K562 (cell line): ENCODE data around the gene TMA7B. TPM values are rescaled to one million over a fixed set of nuclear protein-coding genes. Genes with fewer than 3 reads are reported as not detected.

ENCODE experiments used
- ARID1B ChIP-seq: fragments of 450-650 bp; IDR thresholded peaks from 2 replicates; pipeline ENCODE4 v1.6.1; 2016; ENCODE audit warnings: antibody characterized with exemption, mild to moderate bottlenecking, inconsistent platforms
- CBFA2T2 ChIP-seq: fragments of 450-650 bp; conservative IDR thresholded peaks from 2 replicates; pipeline ENCODE4 v1.6.1; 2017; ENCODE audit warnings: mild to moderate bottlenecking
- CBX1 ChIP-seq: sonication (generic); IDR thresholded peaks from 2 replicates; pipeline ENCODE4 v1.6.1; 2016; ENCODE audit warnings: antibody characterized with exemption, low read depth, mild to moderate bottlenecking
- CXXC5 ChIP-seq: fragments of 250-450 bp; sonication (Bioruptor Pico); IDR thresholded peaks from 2 replicates; pipeline ENCODE4 v1.8.0; 2022; ENCODE audit warnings: inconsistent platforms, mild to moderate bottlenecking, moderate library complexity
- EHMT2 ChIP-seq: fragments of 450-650 bp; IDR thresholded peaks from 2 replicates; pipeline ENCODE4 v1.6.1; 2018; ENCODE audit warnings: antibody characterized with exemption
- ELF4 ChIP-seq: fragments of 450-650 bp; formaldehyde crosslinking; IDR thresholded peaks from 2 replicates; pipeline ENCODE4 v1.4.0; 2022; ENCODE audit warnings: missing genetic modification characterization
- FOSL1 ChIP-seq: fragments of 200-800 bp; sonication (Bioruptor generic); conservative IDR thresholded peaks from 2 replicates; pipeline ENCODE4 v1.6.1; 2016; ENCODE audit warnings: missing genetic modification characterization, missing compliant biosample characterization
- GABPB2 ChIP-seq: fragments of 250-450 bp; sonication (Bioruptor Pico); conservative IDR thresholded peaks from 2 replicates; pipeline ENCODE4 v1.5.1; 2021; ENCODE audit warnings: mild to moderate bottlenecking
- MAZ ChIP-seq, 2 experiments: fragments of 450-650 bp in 1 of 2; sonication (generic) in 1 of 2; formaldehyde crosslinking; IDR thresholded peaks in 1 of 2; conservative IDR thresholded peaks in 1 of 2; 2 replicates each; pipeline versions ENCODE4 v1.4.0 to v1.5.0; 2020; ENCODE audit warnings: mild to moderate bottlenecking in 1 of 2, missing genetic modification reagents in 1 of 2
- NFE2 ChIP-seq: IDR thresholded peaks from 2 replicates; pipeline ENCODE4 v1.6.1; 2014; ENCODE audit warnings: antibody characterized with exemption, low read depth
- POLR3G ChIP-seq: IDR thresholded peaks from 2 replicates; pipeline ENCODE4 v1.6.1; 2011; ENCODE audit not compliant: insufficient read length, insufficient replicate concordance; ENCODE audit errors: extremely low read depth
- PPARD ChIP-seq: fragments of 250-450 bp; sonication (Bioruptor Pico); IDR thresholded peaks from 2 replicates; pipeline ENCODE4 v1.8.0; 2022; ENCODE audit warnings: inconsistent platforms, mild to moderate bottlenecking, moderate library complexity
- PRMT5 ChIP-seq: sonication (generic); formaldehyde crosslinking; IDR thresholded peaks from 2 replicates; pipeline ENCODE4 v1.5.0; 2020; ENCODE audit warnings: missing genetic modification reagents
- RAD51 ChIP-seq: fragments of 450-650 bp; IDR thresholded peaks from 2 replicates; pipeline ENCODE4 v1.7.1; 2016; ENCODE audit warnings: low read depth, mild to moderate bottlenecking, borderline replicate concordance
- RFX7 ChIP-seq: fragments of 250-450 bp; sonication (Bioruptor Pico); IDR thresholded peaks from 2 replicates; pipeline ENCODE4 v1.5.1; 2021; ENCODE audit warnings: mild to moderate bottlenecking
- SMARCE1 ChIP-seq: fragments of 450-650 bp; IDR thresholded peaks from 2 replicates; pipeline ENCODE4 v1.7.1; 2016; ENCODE audit warnings: mild to moderate bottlenecking
- TAF1 ChIP-seq: IDR thresholded peaks from 2 replicates; pipeline ENCODE4 v1.6.1; 2011; ENCODE audit warnings: mild to moderate bottlenecking, low read length, moderate library complexity; ENCODE audit not compliant: insufficient read depth, control insufficient read depth, severe bottlenecking; ENCODE audit errors: extremely low read depth
- TOE1 ChIP-seq, 2 experiments: fragments of 450-650 bp in 1 of 2; sonication (generic) in 1 of 2; formaldehyde crosslinking in 1 of 2; IDR thresholded peaks; 2 replicates each; pipeline versions ENCODE4 v1.7.1 to v1.8.0; 2016 to 2022; ENCODE audit warnings: borderline replicate concordance in 2 of 2, mild to moderate bottlenecking in 2 of 2, antibody characterized with exemption in 1 of 2, inconsistent platforms in 1 of 2, low read depth in 1 of 2, missing genetic modification reagents in 1 of 2, moderate library complexity in 1 of 2
- YBX1 ChIP-seq: fragments of 450-650 bp; IDR thresholded peaks from 2 replicates; pipeline ENCODE4 v1.7.1; 2016; ENCODE audit warnings: mild to moderate bottlenecking
- ZFP1 ChIP-seq: fragments of 450-650 bp; formaldehyde crosslinking; IDR thresholded peaks from 2 replicates; pipeline ENCODE4 v1.4.0; 2020; ENCODE audit warnings: mild to moderate bottlenecking, mixed read lengths
- ZKSCAN1 ChIP-seq: fragments of 150-350 bp; IDR thresholded peaks from 2 replicates; pipeline ENCODE4 v1.6.1; 2016; ENCODE audit warnings: low read depth, low read length
- ZNF699 ChIP-seq: fragments of 250-450 bp; sonication (Bioruptor Pico); IDR thresholded peaks from 2 replicates; pipeline ENCODE4 v1.8.0; 2021; ENCODE audit warnings: mild to moderate bottlenecking, moderate library complexity; ENCODE audit not compliant: insufficient replicate concordance
- ZNF79 ChIP-seq: fragments of 250-450 bp; sonication (Bioruptor Pico); IDR thresholded peaks from 2 replicates; pipeline ENCODE4 v1.4.0; 2020; ENCODE audit warnings: low read depth, mild to moderate bottlenecking, moderate library complexity
- polyA plus RNA-seq, 8 experiments: library from polyadenylated mRNA; depleted of rRNA in 4 of 8; stranded (reverse) in 5 of 8; unstranded in 3 of 8; fragments of >200 nt; fragmentation: Nextera tagmentation in 2 of 8; fragmentation: Illumina TruSeq in 1 of 8; extraction: Ambion mirVana in 2 of 8; extraction: Trizol in 1 of 8; gene quantifications; 2 replicates each; pipeline versions ENCODE4 v1.2.1 to v1.2.3, GENCODE V29; 2011 to 2014; ENCODE audit warnings: inconsistent platforms in 1 of 8, missing spikeins in 1 of 8
- total RNA-seq, 7 experiments: library from RNA; depleted of rRNA in 6 of 7; stranded (reverse); fragments of >200 nt in 6 of 7; fragmentation: Illumina TruSeq in 2 of 7; extraction: Trizol in 2 of 7; gene quantifications; 2 replicates each; pipeline versions ENCODE4 v1.2.1 to v1.2.3, GENCODE V29; 2011 to 2021; ENCODE audit warnings: low replicate concordance in 1 of 7
- TF ChIP-seq, protein P1 (sequence below): sonication (generic); formaldehyde crosslinking; IDR thresholded peaks from 2 replicates; pipeline ENCODE4 v1.8.0; 2022; ENCODE audit warnings: missing genetic modification reagents, mild to moderate bottlenecking, moderate library complexity, borderline replicate concordance
- TF ChIP-seq, protein P2 (sequence below): fragments of 450-650 bp; IDR thresholded peaks from 2 replicates; pipeline ENCODE4 v1.6.1; 2017; ENCODE audit warnings: antibody characterized with exemption, mild to moderate bottlenecking

The TMA7B gene
- total and polyA plus RNA-seq, 9 of the 15 experiments (the other 6 are each of a cell fraction or from before 2014, with no cell fraction given), result 5.6 to 14.2 (median 11.8) TPM

DNA sequence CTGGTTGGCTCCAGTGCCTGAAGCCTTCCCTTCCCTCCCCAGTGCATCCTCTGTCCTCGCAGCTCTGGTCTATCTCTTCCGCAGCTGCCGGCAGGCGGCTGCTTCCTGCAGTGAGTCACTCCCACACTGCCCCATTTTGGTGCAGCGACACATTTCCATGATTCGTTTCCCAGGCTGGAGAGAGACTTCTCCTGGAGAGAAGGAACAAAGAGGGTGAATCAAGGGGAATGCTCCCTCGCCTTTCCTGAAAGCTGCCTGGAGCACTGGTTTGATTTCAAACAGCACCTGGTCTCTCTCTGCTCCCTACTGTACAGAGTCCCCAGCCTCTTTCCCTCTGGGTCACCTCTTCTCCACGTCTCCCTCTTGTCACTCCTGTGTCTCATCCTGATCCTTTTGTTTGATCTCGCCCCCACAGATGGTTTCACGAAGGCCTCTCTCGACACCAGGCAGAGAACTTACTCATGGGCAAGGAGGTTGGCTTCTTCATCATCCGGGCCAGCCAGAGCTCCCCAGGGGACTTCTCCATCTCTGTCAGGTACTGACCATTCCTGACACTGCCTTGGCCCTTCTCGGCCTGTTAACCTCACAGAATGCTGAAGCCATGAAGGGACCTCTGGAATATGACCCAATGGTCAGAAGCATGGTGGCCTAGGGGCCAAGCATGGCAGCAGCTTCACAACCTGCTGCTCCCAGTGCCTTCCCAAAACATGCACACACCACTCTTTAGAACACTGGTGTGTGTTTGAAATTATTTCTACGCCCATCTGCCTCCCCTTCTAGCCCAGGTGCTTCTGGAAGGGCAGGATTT is at the start of gene TMA7B (continued):
- TF ChIP-seq MAZ (CRISPR knock-in tag; conservative IDR thresholded peaks at IDR 0.05 in 1 of 2, IDR thresholded peaks at IDR 0.05 in 1 of 2), result peak in 1 of 2 experiments; percentile 27; a peak in 1 of 4 replicates
- TF ChIP-seq RFX7 (CRISPR knock-in tag), result no peak
- peak; percentile 76 for TF ChIP-seq FOSL1 (tag)
- no peak for TF ChIP-seq YBX1
- TF ChIP-seq PPARD (CRISPR knock-in tag), result no peak
- peak; percentile 27; the same call in 1 of the 2 replicates for TF ChIP-seq ARID1B
- TF ChIP-seq CBX1, result no peak
- 0 out of 2 replicates have a peak, but pooled peaks have one; percentile 52 for TF ChIP-seq ZNF79 (CRISPR knock-in tag)
- TF ChIP-seq ZKSCAN1, result no peak
- no peak for TF ChIP-seq RAD51
- no peak for TF ChIP-seq ZFP1 (CRISPR knock-in tag)
- TF ChIP-seq TAF1, result no peak
- TF ChIP-seq SMARCE1, result peak; percentile 25; the same call in 1 of the 2 replicates
- peak; percentile 21; the same call in 1 of the 2 replicates for TF ChIP-seq CBFA2T2
- no peak for TF ChIP-seq TOE1 (IDR thresholded peaks at IDR 0.05; ENCODE audit: borderline replicate concordance)
- no peak for TF ChIP-seq TOE1 (CRISPR knock-in tag; IDR thresholded peaks at IDR 0.05; ENCODE audit: borderline replicate concordance, low read depth)
- TF ChIP-seq, protein P1, sequence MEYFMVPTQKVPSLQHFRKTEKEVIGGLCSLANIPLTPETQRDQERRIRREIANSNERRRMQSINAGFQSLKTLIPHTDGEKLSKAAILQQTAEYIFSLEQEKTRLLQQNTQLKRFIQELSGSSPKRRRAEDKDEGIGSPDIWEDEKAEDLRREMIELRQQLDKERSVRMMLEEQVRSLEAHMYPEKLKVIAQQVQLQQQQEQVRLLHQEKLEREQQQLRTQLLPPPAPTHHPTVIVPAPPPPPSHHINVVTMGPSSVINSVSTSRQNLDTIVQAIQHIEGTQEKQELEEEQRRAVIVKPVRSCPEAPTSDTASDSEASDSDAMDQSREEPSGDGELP, result peak; percentile 7; the same call in 1 of the 2 replicates
- no peak for TF ChIP-seq EHMT2
- TF ChIP-seq, protein P2, sequence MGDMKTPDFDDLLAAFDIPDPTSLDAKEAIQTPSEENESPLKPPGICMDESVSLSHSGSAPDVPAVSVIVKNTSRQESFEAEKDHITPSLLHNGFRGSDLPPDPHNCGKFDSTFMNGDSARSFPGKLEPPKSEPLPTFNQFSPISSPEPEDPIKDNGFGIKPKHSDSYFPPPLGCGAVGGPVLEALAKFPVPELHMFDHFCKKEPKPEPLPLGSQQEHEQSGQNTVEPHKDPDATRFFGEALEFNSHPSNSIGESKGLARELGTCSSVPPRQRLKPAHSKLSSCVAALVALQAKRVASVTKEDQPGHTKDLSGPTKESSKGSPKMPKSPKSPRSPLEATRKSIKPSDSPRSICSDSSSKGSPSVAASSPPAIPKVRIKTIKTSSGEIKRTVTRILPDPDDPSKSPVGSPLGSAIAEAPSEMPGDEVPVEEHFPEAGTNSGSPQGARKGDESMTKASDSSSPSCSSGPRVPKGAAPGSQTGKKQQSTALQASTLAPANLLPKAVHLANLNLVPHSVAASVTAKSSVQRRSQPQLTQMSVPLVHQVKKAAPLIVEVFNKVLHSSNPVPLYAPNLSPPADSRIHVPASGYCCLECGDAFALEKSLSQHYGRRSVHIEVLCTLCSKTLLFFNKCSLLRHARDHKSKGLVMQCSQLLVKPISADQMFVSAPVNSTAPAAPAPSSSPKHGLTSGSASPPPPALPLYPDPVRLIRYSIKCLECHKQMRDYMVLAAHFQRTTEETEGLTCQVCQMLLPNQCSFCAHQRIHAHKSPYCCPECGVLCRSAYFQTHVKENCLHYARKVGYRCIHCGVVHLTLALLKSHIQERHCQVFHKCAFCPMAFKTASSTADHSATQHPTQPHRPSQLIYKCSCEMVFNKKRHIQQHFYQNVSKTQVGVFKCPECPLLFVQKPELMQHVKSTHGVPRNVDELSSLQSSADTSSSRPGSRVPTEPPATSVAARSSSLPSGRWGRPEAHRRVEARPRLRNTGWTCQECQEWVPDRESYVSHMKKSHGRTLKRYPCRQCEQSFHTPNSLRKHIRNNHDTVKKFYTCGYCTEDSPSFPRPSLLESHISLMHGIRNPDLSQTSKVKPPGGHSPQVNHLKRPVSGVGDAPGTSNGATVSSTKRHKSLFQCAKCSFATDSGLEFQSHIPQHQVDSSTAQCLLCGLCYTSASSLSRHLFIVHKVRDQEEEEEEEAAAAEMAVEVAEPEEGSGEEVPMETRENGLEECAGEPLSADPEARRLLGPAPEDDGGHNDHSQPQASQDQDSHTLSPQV, result peak; percentile 89
- TF ChIP-seq NFE2, result no peak
- TF ChIP-seq ELF4 (CRISPR knock-in tag), result no peak
- TF ChIP-seq ZNF699 (CRISPR knock-in tag), result no peak
- TF ChIP-seq PRMT5 (CRISPR knock-in tag), result no peak
- TF ChIP-seq CXXC5 (CRISPR knock-in tag), result peak; percentile 55
- TF ChIP-seq POLR3G, result no peak
- TF ChIP-seq GABPB2 (CRISPR knock-in tag), result no peak
